Urothelium cell line (cell line): ENCODE data around the gene ICOSLG.
A peak's percentile ranks its signal among the peaks of the same experiment; 100 is the strongest.
"Not testable (repeated sequence)": the region's sequence is repeated elsewhere in the genome, so short reads cannot be mapped to it uniquely, and the experiment has no call there.

Experiments used
- DNase-seq: peaks from one replicate; pipeline ENCODE4 v3.0.0; 2011; ENCODE audit warnings: low spot score, mixed read lengths
- FAIRE-seq: peaks from 2 replicates; lab custom pipeline; 2011; peaks lifted over from hg19 to GRCh38; lab: Jason Lieb, UNC

The ICOSLG gene, protein sequence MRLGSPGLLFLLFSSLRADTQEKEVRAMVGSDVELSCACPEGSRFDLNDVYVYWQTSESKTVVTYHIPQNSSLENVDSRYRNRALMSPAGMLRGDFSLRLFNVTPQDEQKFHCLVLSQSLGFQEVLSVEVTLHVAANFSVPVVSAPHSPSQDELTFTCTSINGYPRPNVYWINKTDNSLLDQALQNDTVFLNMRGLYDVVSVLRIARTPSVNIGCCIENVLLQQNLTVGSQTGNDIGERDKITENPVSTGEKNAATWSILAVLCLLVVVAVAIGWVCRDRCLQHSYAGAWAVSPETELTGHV

DNA sequence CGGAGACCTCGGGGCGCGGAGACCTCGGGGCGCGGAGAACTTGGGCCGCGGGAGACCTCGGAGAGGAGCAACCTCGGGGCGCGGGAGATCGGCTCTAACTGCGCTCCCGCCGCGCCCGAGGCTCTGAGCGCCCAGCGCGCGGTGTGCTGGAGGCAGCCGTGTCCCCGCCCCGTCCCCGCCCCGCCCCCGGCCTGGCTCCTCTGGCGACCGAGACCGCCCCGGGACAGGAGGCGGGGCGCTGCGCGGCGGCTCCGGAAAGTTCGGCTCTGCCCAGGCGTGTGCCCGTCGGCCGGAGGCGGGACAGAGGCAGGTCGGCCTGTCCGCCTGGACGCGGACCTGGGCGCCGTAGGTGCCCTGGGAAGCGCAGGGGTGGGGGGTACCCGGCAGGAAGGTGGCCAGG, at the start of gene ICOSLG:
Gene ICOSLG, minus strand, starts transcription at position 102 of the 400 bp plus-strand sequence. CDS start 126 bp downstream, outside the sequence.
- not testable (repeated sequence) for FAIRE-seq, DNase-seq

DNA sequence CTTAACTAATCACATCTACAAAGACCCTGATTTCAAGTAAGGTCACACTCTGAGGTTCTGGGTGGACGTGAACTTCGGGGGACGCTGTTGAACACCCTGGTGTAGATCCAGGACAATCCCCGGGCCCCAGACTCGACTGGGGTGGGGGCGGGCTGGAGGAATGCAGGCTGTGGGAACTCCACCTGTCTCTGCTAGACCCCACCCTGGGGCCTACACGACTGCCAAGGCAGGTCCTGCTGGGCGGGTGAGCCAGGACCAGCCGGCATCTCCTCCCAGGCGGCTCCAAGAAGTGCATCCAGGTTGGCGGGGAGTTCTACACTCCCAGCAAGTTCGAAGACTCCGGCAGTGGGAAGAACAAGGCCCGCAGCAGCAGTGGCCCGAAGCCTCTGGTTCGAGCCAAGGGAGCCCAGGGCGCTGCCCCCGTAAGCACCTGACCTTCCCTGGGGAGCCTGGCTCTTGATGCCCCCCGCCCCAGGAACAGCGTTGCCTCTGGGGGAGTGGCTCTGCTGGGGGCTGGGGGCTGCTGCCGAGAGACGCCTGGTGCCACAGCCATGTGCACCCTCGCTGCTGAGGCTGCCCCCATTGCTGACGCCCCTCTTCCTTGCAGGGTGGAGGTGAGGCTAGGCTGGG, 48.8 kb upstream of the ICOSLG start:
- FAIRE-seq: no peak

DNA sequence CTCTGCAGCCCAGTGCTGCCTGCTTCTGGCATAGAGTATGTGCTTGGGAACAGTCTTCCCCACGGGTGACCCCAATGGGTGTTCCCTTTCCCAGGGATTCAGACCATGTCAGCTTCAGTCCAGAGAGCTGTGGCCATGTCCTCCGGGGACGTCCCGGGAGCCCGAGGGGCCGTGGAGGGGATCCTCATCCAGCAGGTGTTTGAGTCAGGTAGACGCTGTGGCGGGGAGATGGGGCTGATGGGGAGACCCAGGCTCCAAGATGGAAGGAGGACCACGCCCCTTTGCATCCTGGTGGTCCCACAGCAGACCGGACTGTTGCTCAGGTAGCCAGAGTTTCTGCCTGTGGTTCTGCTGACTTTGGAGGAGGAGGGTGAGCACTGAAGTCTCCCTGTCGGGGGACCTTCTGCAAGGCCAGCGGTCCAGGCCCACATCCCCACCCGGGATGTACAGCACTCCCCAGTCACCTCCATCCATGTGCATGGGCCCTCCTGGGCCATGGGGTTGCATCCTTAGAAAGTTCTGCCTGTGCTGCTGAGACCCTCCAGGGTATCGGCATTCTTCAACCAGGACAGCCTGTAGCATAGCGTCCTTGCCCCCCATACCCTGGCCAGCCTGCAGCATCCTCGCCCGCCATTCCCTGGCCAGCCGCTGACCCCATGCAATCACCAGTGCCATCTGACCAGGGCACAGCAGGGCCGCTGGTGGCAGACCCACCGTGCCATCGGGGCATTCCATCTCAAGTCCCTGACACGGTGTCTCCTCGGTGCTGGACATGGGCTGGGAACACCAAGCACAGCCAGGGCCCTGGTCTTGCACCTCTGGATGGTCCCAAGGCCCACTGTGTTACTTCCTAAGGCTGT, 47.7 kb upstream of the ICOSLG start:
- DNase-seq (no peak), FAIRE-seq (peak; percentile 59)

More for the DNA sequence above, 48.8 kb upstream of the ICOSLG start:
- no peak for DNase-seq

DNA sequence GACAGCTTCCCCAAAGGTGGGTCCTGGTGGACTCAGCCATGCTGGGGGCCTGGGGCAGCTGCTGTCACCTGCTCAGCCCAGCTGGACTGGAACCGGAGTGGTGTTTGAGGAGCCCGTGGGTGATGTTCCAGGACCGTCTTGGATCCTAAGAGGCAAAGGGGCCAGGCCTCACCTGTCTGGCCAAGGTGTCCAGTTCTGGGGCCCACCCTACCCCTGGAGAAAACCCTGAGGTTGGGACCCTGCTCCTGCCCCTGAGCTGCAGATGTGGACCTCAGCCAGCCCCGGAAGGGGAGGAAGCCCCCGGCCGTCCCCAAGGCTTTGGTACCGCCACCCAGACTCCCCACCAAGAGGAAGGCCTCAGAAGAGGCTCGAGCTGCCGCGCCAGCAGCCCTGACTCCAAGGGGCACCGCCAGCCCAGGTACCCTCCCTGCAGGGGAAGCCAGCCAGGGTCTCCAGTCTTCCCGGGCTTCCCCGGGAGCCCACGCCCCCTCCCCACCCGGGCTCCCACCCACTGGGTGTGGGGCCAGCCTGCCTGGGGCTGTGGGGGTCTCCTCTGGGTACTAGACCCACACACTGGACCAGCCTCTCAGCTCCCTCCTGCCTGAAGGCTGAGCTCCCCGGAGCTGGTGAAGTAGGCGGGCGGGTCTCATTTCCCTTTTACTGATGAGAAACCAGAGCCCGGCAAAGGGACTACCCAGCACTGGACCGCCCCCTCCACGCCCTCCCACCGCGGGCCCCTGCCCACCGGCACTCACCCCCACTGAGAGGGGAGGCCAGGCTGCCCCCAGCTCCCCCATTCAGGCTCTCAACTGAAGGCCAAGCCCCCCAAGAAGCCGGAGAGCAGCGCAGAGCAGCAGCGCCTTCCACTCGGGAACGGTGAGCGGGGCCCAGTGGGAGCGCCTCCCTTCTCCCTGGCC, 46.2 kb upstream of the ICOSLG start:
- no peak for DNase-seq
- no peak for FAIRE-seq

DNA sequence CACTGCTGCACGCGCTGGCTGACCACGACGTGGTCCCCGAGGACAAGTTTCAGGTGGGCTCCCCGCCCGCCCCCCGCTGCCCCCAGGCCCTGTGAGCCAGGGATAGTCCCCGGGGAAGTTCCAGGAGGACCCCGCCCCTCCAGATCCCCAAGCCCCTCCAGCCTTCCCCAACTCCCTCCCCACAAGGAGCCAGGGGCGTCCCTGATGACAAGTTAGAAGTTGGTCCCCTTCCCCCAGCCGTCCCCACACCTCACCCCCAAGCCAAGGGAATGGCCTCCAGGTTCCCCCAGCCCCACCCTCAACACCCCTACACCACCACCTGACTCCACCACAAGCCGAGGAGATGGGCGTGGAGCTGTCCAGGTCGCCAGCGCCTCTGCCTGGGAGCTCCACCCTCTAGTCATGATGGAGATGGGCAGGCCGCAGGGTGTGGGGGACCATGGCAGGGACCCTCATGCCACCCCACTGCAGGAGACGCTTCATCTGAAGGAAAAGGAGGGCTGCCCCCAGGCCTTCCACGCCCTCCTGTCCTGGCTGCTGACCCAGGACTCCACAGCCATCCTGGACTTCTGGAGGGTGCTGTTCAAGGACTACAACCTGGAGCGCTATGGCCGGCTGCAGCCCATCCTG, 45.5 kb upstream of the ICOSLG start:
- FAIRE-seq: no peak
- no peak for DNase-seq

DNA sequence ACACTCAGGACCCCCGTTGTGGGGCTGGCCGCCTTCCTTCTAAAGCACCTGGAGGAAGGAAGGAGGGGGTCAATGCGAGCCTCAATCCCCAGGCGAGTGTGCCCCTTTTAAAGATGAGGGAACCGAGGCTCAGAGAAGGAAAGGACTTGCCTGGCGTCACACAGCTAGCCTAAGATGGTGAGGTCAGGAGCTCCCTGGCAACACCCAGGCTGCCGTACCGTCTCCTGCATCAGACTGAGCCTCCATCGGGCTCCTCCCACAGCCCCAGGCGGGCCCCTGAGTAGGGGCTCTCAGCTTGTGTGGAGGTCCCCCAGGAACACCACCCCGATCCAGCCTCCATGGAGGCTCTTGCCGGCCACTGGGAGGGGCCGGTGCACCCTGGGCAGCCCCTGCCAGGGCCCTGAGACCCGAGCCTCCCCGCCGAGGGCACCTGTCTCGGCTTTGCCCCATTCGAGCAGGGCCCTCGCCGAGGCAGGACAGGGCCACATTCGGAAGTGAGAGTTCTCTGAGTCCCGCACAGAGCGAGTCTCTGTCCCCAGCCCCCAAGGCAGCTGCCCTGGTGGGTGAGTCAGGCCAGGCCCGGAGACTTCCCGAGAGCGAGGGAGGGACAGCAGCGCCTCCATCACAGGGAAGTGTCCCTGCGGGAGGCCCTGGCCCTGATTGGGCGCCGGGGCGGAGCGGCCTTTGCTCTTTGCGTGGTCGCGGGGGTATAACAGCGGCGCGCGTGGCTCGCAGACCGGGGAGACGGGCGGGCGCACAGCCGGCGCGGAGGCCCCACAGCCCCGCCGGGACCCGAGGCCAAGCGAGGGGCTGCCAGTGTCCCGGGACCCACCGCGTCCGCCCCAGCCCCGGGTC, 44.6 kb upstream of the ICOSLG start, which contains the start of gene AIRE:
Gene AIRE, plus strand, starts transcription at position 739 of the 855 bp plus-strand sequence. CDS start 131 bp downstream, outside the sequence.
- no peak for FAIRE-seq

DNA sequence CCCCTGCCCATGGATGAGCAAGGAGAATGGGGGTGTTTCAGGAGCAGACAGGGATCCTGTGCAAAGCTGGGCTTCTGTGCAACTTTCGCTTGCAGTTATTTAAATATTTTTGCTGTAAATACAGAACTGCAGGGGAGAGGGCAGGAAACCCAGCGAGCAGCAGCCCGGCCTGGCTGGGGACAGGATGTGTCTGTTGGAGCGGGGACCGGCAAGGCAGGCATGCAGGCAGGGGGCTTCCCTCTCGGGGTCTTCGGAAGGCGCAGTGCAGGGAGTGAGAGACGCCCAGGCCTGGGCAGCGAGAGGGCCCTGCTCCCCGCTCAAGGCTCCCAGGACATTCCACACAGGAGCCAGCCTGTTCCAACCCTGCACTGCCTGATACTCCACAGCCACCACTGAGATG, 43.2 kb upstream of the ICOSLG start:
- FAIRE-seq (no peak), DNase-seq (no peak)

More for the DNA sequence above, 44.6 kb upstream of the ICOSLG start, which contains the start of gene AIRE:
- DNase-seq: no peak

DNA sequence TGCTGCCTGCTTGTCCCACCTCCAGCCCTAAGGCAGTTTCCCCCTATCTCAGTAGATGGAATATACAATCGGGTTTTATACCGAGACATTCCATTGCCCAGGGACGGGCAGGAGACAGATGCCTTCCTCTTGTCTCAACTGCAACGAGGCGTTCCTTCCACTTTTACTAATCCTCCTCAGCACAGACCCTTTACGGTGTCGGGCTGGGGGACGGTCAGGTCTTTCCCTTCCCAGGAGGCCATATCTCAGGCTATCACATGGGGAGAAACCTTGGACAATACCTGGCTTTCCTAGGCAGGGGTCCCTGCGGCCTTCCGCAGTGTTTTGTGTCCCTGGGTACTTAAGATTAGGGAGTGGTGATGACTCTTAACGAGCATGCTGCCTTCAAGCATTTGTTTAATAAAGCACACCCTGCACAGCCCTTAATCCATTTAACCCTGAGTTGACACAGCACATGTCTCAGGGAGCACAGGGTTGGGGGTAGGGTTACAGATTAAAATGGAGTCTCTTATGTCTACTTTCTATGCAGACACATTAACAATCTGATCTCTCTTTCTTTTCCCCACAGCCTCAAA, 42.6 kb upstream of the ICOSLG start:
- not testable (repeated sequence) for DNase-seq, FAIRE-seq

DNA sequence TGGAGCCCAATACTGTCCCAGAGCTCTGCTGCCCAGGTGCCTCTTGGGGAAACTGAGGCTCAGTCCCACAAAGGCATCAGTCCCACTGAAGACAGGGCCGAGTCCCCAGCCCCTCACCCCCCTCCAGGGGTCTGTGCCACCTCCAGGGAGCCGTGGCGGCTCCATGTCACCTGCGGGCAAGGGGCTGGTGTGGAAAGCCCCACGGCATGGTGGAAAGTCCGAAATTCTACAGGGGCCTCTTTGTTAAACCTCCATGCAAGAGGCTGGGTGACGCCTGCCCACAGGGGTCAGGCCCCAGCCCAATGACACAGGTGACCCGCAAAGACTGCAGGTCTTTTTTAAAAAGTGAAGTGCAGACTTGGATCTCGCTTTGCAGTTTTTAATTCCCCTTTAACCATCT, 41.6 kb upstream of the ICOSLG start:
- FAIRE-seq (no peak), DNase-seq (no peak)

DNA sequence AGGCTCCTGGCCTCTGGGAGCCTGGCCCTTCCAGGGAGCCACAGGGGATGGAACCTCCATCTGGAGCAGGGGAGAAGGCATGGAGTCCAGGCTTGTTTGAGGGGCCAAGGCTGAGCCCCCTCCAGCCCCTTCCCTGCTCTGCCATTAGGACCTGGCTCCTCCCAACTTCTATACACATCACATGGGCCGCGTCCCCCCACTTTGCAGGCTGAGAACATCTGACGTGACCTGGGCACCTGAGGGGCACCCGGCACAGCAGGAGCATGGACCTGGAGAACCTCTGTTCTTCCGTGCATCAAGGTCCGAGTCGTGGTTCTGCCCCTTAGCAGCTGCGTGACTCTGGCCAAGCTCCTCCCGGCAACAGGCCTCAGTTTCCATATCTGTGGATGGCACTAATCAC, 41.1 kb upstream of the ICOSLG start:
- DNase-seq: no peak
- FAIRE-seq: no peak

DNA sequence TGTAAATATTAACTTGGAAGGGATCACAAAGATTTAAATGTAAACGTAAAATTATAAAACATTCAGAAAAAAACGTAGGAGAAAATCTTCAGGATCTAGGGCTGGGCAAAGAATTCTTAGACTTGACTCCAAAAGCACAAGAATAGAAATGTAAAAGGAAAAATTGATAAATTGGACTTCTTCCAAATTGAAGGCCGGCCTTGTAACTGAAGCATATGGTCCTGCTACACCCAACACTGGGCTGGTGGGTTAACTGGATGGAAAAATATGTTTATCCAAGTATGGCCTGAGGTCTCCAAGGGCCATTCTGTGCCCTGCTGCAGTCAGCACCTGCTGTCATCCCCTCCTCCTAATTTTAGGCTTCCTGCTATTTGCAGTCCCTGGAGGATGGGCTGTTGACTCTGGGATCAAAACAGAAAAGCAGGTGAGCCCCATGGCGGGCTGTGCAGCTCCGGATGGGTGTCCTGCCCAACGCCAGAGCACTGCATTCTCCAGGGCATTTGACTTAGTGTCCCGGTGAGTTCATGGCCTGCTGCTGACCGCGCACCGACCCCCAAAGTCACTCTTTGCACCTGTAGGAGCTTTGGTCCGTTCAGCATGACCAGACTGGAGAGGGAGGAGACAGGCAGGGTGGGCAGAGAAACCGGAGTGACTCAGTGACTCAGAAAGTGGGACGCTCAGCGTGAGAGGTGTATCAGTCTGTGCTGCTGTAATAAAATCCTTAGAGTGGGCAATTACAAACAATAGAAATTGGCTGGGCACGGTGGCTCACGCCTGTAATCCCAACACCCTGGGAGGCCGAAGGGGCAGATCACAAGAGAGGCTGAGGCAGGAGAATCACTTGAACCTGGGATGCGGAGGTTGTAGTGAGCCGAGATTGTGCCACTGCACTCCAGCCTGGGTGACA, 38.9 kb upstream of the ICOSLG start:
- no peak for DNase-seq
- no peak for FAIRE-seq

DNA sequence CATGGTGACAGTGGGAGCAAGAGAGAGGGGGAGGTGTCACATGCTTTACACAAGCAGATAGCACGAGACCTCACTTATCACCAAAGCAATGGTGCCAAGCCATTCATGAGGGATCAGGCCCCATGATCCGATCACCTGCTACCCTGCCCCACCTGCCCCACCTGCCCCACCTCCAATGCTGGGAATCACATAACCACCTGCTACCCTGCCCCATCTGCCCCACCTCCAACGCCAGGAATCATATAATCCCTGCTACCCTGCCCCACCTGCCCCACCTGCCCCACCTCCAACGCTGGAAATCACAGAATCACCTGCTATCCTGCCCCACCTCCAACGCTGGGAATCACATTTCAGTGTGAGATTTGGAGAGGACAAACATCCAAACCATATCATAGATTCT, 34.3 kb upstream of the ICOSLG start:
- FAIRE-seq: no peak
- DNase-seq: no peak

DNA sequence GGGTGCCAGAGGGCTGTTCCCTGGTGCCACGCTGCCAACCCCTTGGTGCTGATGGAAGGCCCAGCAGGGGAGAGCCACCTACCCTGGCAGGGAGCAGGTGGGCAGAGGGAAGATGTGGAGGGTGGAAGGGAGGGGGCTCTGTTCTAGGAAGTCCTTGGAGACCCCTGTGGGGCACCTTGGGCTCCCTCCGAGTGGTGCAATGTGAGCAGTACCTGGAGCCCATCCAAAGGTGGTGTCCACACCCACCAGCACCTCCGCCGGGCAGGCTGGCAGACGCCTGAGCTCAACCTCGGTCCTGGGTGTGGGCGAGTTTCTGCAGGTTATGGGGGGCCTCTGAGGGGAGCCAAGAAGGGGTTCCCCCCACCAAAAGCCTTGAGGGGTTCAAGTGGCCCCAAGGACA, 32.3 kb upstream of the ICOSLG start:
- FAIRE-seq: no peak
- DNase-seq: no peak

DNA sequence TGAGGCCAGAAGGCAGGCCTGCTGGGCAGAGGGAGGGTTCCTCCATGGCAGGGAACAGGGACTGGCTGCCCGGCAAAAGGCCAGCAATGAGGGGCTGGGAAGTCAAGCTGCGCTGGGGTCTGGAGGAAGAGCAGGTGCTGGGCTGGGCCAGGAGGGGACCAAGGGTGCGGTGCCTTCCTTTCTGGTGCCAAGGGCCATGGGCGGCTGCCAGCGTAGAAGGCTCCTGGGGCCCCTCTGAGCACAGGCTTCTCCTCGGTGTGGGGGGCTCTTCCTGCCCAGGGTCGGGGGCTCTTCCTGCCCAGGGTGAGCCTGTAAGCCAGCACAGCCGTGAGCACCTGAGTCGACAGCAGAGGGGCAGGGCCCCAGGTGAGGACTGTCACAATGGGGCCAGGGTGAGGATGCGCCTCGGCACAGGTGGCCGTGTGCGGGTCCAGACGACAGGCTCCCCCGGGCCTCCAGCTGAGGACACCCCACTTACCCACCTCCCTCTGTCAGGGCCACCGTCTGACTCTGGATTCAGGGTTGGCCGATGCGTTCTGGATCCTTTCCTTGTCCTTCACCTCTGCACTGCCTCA, 31.6 kb upstream of the ICOSLG start:
- DNase-seq: no peak
- no peak for FAIRE-seq

DNA sequence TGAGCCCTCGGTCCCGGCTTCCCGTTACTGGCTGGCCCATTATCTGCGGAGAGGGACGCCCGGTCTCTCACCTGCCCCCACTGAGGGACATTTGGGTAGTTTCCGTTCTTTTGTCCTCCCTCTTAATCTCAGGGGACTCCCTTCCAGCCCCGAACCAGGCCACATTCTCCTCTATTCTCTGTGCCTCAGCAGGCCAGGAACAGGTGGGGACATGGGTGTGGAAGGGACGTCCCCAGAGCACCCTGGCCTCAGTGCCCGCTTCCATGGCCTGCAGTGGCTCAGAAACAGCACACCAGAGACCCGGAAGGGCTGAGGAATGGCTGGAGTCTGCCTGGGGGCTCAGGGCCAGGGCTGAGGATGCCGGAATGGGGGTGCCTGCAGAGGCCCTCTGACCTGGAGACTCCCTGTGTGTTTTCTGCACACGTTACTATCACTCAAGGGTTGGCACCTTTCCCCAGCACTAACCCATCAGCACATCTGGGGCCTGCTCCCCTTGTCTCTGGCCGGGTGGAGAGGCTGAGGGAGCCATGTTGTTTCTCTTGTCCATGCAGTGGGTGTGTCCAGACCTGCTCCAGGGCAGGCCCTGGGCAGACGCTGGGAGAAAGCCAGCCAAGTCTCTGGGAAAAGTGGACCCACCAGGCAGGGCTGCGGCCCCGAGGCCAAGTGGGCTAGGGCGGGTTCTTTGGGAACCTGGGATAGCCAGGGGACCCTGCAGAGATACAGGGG, 31.0 kb upstream of the ICOSLG start:
- no peak for FAIRE-seq

DNA sequence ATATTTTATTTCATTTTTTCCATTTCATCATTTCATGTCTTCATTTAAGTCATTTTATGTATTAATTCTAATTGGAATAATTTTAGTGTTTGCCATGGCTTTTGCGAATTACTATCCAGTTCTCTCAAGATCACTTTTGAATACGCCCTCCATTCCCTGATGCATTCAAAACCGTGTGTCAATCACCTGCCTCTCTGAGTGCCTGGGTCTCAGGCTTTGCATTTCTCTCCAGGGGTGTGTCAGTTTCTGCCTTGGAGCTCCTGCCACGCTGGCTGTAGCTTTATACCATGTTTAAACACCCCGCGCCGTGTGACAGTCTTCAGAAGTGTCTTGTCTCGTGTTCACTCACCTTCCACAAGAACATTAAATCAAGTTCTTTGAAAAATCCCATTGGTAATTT, 28.3 kb upstream of the ICOSLG start:
- DNase-seq (no peak), FAIRE-seq (no peak)

More for the DNA sequence above, 31.0 kb upstream of the ICOSLG start:
- no peak for DNase-seq
